SU-DHL-6 (cell line): ENCODE results near the gene C11orf58.

ENCODE experiments used
- EZH2phosphoT487 ChIP-seq: fragments of 200-600 bp; sonication (generic), shearing (Covaris generic); conservative IDR thresholded peaks from 2 replicates; pipeline ENCODE4 v1.6.1; 2018; ENCODE audit warnings: mild to moderate bottlenecking, antibody characterized with exemption, low read length, moderate library complexity, mixed read lengths
- TF ChIP-seq, protein P1 (sequence below): fragments of 200-600 bp; sonication (generic); IDR thresholded peaks from one replicate; pipeline ENCODE4 v1.5.1; 2017; ENCODE audit warnings: antibody characterized with exemption, mild to moderate bottlenecking, low read length, moderate library complexity; ENCODE audit not compliant: insufficient read depth, poor library complexity, severe bottlenecking

- TF ChIP-seq, protein P1, sequence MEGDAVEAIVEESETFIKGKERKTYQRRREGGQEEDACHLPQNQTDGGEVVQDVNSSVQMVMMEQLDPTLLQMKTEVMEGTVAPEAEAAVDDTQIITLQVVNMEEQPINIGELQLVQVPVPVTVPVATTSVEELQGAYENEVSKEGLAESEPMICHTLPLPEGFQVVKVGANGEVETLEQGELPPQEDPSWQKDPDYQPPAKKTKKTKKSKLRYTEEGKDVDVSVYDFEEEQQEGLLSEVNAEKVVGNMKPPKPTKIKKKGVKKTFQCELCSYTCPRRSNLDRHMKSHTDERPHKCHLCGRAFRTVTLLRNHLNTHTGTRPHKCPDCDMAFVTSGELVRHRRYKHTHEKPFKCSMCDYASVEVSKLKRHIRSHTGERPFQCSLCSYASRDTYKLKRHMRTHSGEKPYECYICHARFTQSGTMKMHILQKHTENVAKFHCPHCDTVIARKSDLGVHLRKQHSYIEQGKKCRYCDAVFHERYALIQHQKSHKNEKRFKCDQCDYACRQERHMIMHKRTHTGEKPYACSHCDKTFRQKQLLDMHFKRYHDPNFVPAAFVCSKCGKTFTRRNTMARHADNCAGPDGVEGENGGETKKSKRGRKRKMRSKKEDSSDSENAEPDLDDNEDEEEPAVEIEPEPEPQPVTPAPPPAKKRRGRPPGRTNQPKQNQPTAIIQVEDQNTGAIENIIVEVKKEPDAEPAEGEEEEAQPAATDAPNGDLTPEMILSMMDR = no peak
- TF ChIP-seq EZH2phosphoT487 = no peak
Measured at GRCh38 chr11:16797776-16798175, 59.3 kb downstream of the C11orf58 start.
